Lower leg skin (tissue), 4 donors: ENCODE results near the gene TPO. TPM values are rescaled to one million over a fixed set of nuclear protein-coding genes. Genes with fewer than 3 reads are reported as not detected.

Experiments used
- DNase-seq, 2 donors: peaks; one replicate each; pipeline ENCODE4 v3.0.0-alpha.2; 2019; ENCODE audit warnings: low spot score in 2 of 2
- H3K4me3 ChIP-seq: fragments of 200-600 bp; sonication (generic); 2 replicates; pipeline ENCODE4 v1.5.1; 2017; ENCODE audit warnings: mild to moderate bottlenecking, low read depth; ENCODE audit not compliant: poor library complexity, severe bottlenecking
- CTCF ChIP-seq, 3 donors: fragments of 450-650 bp; IDR thresholded peaks; one replicate each; pipeline ENCODE4 v1.5.1; 2016; ENCODE audit warnings: antibody characterized with exemption in 3 of 3, mild to moderate bottlenecking in 3 of 3, moderate library complexity in 2 of 3
- POLR2A ChIP-seq, 2 donors: fragments of 450-650 bp; IDR thresholded peaks; one replicate each; pipeline ENCODE4 v1.6.1; 2016 to 2017; ENCODE audit warnings: antibody characterized with exemption in 2 of 2, mild to moderate bottlenecking in 1 of 2, moderate library complexity in 1 of 2
- WGBS, 2 donors: methylation state at CpG; one replicate each; pipeline ENCODE4 v1.1.5; 2018; 5-methylcytosine and 5-hydroxymethylcytosine counted together
- intact Hi-C: fragments of 100-400 bp; cut with DNase I; formaldehyde crosslinking; loops from one replicate; pipeline ENCODE4 v1.15.0; 2023; ENCODE audit warnings: low total_unique reads
- total RNA-seq, 4 donors: library from RNA; depleted of rRNA; stranded (reverse); fragments of >200 nt; gene quantifications; one replicate each; pipeline ENCODE4 v1.1.0, GENCODE V29; 2016

Gene TPO
- total RNA-seq, 4 donors from 2014 or later = 0.64 to 5.9 (median 2.2) TPM

GRCh38 chr2:1446301-1446700 is 33.0 kb downstream of the TPO start:
- no peak overlapping the region for H3K4me3 ChIP-seq
- DNase-seq = no peak
- intact Hi-C loops = no loop called here
- no peak for TF ChIP-seq CTCF (IDR thresholded peaks at IDR 0.05)
- no peak for TF ChIP-seq POLR2A (IDR thresholded peaks at IDR 0.05)
- WGBS, 2 donors = 72 to 82% methylated on average over 4 of the region's 4 CpGs

DNA sequence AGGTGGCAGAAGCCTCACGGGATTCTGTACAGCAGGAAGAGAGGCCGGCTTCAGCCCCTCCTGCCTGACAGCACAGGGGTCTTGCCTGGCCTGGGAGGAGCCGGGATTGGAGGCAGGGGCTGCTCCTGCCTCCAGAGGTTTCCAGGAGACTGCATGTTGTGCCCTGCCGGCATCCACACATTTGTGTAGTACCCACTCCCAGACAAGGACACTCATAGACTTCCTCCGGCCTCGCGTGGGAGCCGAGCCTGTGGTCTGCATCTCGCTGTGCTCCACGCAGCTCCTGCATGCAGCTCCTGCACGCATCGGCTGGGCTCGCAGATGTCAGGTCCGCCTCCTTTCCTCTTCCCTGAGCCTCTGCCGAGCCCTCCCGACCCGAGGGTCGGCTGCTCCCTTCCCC is 34.7 kb downstream of the TPO start:
- WGBS, 2 donors = 67 to 82% methylated on average over 17 to 18 of the region's 18 CpGs
- TF ChIP-seq CTCF (IDR thresholded peaks at IDR 0.05) (no peak), POLR2A (IDR thresholded peaks at IDR 0.05) (no peak)
- H3K4me3 ChIP-seq = no peak overlapping the region
- no peak for DNase-seq
- intact Hi-C loops = no loop called here

DNA sequence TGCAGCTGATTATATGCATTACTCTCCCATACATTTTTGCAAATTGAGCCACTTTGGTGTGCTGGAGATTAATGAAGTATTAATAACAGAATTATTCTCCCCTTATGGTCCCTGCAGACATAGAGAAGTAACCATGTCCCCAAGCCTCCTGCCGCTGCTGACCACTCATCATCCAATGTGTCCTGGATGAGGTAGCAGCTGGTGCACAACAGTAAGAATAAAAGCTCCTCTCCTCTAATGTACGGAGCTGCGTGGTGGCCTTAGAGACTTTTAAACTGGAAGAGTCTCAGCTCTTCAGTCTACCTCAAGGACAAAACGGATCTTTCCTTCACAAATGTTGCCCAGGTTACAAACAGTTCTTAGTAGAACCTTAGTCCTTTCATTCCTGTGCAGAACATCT is 37.7 kb downstream of the TPO start:
- intact Hi-C loops = no loop called here
- TF ChIP-seq CTCF (IDR thresholded peaks at IDR 0.05) = no peak
- no peak for TF ChIP-seq POLR2A (IDR thresholded peaks at IDR 0.05)
- WGBS, 2 donors = 72 to 81% methylated on average over 4 of the region's 4 CpGs
- no peak for DNase-seq
- no peak overlapping the region for H3K4me3 ChIP-seq

- intact Hi-C loops = no loop called here
These were observed 38.2 kb downstream of the TPO start for GRCh38 chr2:1451422-1451821.

GRCh38 chr2:1453561-1453960 is 40.3 kb downstream of the TPO start:
- no peak overlapping the region for H3K4me3 ChIP-seq
- no peak for TF ChIP-seq POLR2A (IDR thresholded peaks at IDR 0.05)
- no peak for TF ChIP-seq CTCF (IDR thresholded peaks at IDR 0.05)
- intact Hi-C loops = no loop called here
- no peak for DNase-seq
- 90 to 93% methylated on average over 12 of the region's 12 CpGs for WGBS, 2 donors

More at GRCh38 chr2:1451422-1451821, 38.2 kb downstream of the TPO start:
- DNase-seq = no peak
- TF ChIP-seq POLR2A (IDR thresholded peaks at IDR 0.05) (no peak), CTCF (IDR thresholded peaks at IDR 0.05) (no peak)
- no peak overlapping the region for H3K4me3 ChIP-seq
- 76 to 82% methylated on average over 5 of the region's 5 CpGs for WGBS, 2 donors

GRCh38 chr2:1454346-1454745 is 41.1 kb downstream of the TPO start:
- no peak for DNase-seq
- intact Hi-C loops = no loop called here
- no peak overlapping the region for H3K4me3 ChIP-seq
- WGBS, 2 donors = 90 to 91% methylated on average over 7 of the region's 7 CpGs
- TF ChIP-seq CTCF (IDR thresholded peaks at IDR 0.05) (no peak), POLR2A (IDR thresholded peaks at IDR 0.05) (no peak)
